GM18907 (cell line): ENCODE results near the gene CTDSPL.

Experiments used
- ATAC-seq: cut with Tn5 transposase; IDR thresholded peaks from one replicate; pipeline ENCODE4 v1.9.1; 2021; ENCODE audit warnings: mild to moderate bottlenecking, moderate library complexity; ENCODE audit not compliant: unreplicated experiment

Gene CTDSPL

GRCh38 chr3:37940242-37940908 lies 78.7 kb downstream of the CTDSPL start:
- ATAC-seq: no peak

- ATAC-seq: no peak
Observed at GRCh38 chr3:37941608-37942508, 80.2 kb downstream of the CTDSPL start.

GRCh38 chr3:37942646-37943045 lies 81.0 kb downstream of the CTDSPL start:
- ATAC-seq: no peak

- no peak for ATAC-seq
Observed at GRCh38 chr3:37943126-37943525, 81.4 kb downstream of the CTDSPL start.

- ATAC-seq: no peak
Observed at GRCh38 chr3:37943631-37944314, 82.1 kb downstream of the CTDSPL start.

GRCh38 chr3:37944391-37944842 lies 82.7 kb downstream of the CTDSPL start:
- no peak for ATAC-seq

GRCh38 chr3:37945156-37945806 lies 83.6 kb downstream of the CTDSPL start:
- no peak for ATAC-seq

- no peak for ATAC-seq
Observed at GRCh38 chr3:37945807-37946530, 84.3 kb downstream of the CTDSPL start.

GRCh38 chr3:37946531-37946889 lies 84.8 kb downstream of the CTDSPL start:
- no peak for ATAC-seq

- ATAC-seq: no peak
Observed at GRCh38 chr3:37949866-37950265, 88.2 kb downstream of the CTDSPL start.

GRCh38 chr3:37952564-37952963 lies 90.9 kb downstream of the CTDSPL start:
- ATAC-seq: no peak

- no peak for ATAC-seq
Observed at GRCh38 chr3:37953226-37953625, 91.5 kb downstream of the CTDSPL start.

GRCh38 chr3:37953707-37954394 lies 92.2 kb downstream of the CTDSPL start:
- ATAC-seq: no peak

- ATAC-seq: no peak
Observed at GRCh38 chr3:37954881-37955280, 93.2 kb downstream of the CTDSPL start.

- ATAC-seq: no peak
Observed at GRCh38 chr3:37955918-37956707, 94.4 kb downstream of the CTDSPL start.

GRCh38 chr3:37956723-37957538 lies 95.3 kb downstream of the CTDSPL start:
- ATAC-seq: no peak

GRCh38 chr3:37957539-37957936 lies 95.9 kb downstream of the CTDSPL start:
- ATAC-seq: no peak
